H1 (cell line): ENCODE measurements around the gene MYBPHL. TPM values are rescaled to one million over a fixed set of nuclear protein-coding genes. Genes with fewer than 3 reads are reported as not detected.

Source experiments
- CBX8 ChIP-seq: fragments of 300-800, 300-1000 bp; sonication (generic); IDR thresholded peaks from 2 replicates; pipeline ENCODE4 v1.7.1; 2016; ENCODE audit warnings: low read depth, low read length, borderline replicate concordance
- E2F6 ChIP-seq: IDR thresholded peaks from 2 replicates; pipeline ENCODE4 v1.6.1; 2012; ENCODE audit warnings: inconsistent platforms
- EP300 ChIP-seq, 2 experiments: IDR thresholded peaks; 1 replicate in 1 of 2; 2 replicates in 1 of 2; pipeline ENCODE4 v1.6.1; 2011 to 2012; ENCODE audit warnings: low read depth in 2 of 2, low read length in 2 of 2, mild to moderate bottlenecking in 2 of 2, borderline replicate concordance in 1 of 2, inconsistent platforms in 1 of 2, moderate library complexity in 1 of 2
- GABPA ChIP-seq: IDR thresholded peaks from 2 replicates; pipeline ENCODE4 v1.6.1; 2011; ENCODE audit warnings: mild to moderate bottlenecking, low read length, moderate library complexity, borderline replicate concordance; ENCODE audit not compliant: insufficient read depth
- JUND ChIP-seq: IDR thresholded peaks from 2 replicates; pipeline ENCODE4 v1.6.1; 2011; ENCODE audit warnings: mild to moderate bottlenecking, improper control_type of control experiment, low read length
- PHF8 ChIP-seq: fragments of 200-600 bp; sonication (generic); conservative IDR thresholded peaks from 2 replicates; pipeline ENCODE4 v1.7.1; 2012; ENCODE audit warnings: low read depth, mild to moderate bottlenecking, inconsistent platforms, low read length, moderate library complexity
- POLR2A ChIP-seq, 2 experiments: IDR thresholded peaks; 1 replicate in 1 of 2; 2 replicates in 1 of 2; pipeline ENCODE4 v1.6.1; 2011; ENCODE audit warnings: low read depth in 2 of 2, low read length in 2 of 2, mild to moderate bottlenecking in 2 of 2; ENCODE audit errors: control extremely low read depth in 1 of 2
- POLR2AphosphoS5 ChIP-seq: IDR thresholded peaks from 2 replicates; pipeline ENCODE4 v1.6.1; 2011; ENCODE audit warnings: low read depth, low read length
- RBBP5 ChIP-seq: IDR thresholded peaks from 2 replicates; pipeline ENCODE4 v1.7.1; 2012; ENCODE audit warnings: low read depth, mild to moderate bottlenecking, inconsistent platforms, low read length, moderate library complexity, borderline replicate concordance
- SAP30 ChIP-seq: fragments of 300-600 bp; sonication (generic); IDR thresholded peaks from 2 replicates; pipeline ENCODE4 v1.7.1; 2012; ENCODE audit warnings: low read length, moderate library complexity, mild to moderate bottlenecking, inconsistent platforms; ENCODE audit not compliant: insufficient read depth, insufficient replicate concordance
- SIN3A ChIP-seq, 2 experiments: IDR thresholded peaks in 1 of 2; conservative IDR thresholded peaks in 1 of 2; 2 replicates each; pipeline ENCODE4 v1.6.1; 2011 to 2012; ENCODE audit warnings: low read length in 2 of 2, improper control_type of control experiment in 1 of 2, low read depth in 1 of 2, mild to moderate bottlenecking in 1 of 2
- SP1 ChIP-seq: IDR thresholded peaks from 2 replicates; pipeline ENCODE4 v1.6.1; 2011; ENCODE audit warnings: low read depth, low read length
- TAF1 ChIP-seq: IDR thresholded peaks from 2 replicates; pipeline ENCODE4 v1.6.1; 2011; ENCODE audit warnings: mild to moderate bottlenecking, low read depth, low read length
- polyA plus RNA-seq, 7 experiments: library from polyadenylated mRNA; depleted of rRNA in 3 of 7; stranded (reverse) in 5 of 7; unstranded in 2 of 7; fragments of >200 nt in 5 of 7; fragments of 200-250 nt in 2 of 7; gene quantifications; 1 replicate in 5 of 7; 2 replicates in 1 of 7; 4 replicates in 1 of 7; pipeline versions ENCODE4 v1.2.1 to v1.2.3, GENCODE V29; 2011 to 2013; ENCODE audit warnings: missing spikeins in 2 of 7, mixed read lengths in 2 of 7
- total RNA-seq: library from RNA; stranded (reverse); fragmentation: NEBNext Ultra II Directional; extraction: Animal tissue kit (Norgen Biotek cat#: 25700); gene quantifications from 2 replicates; pipeline ENCODE4 v1.2.1, GENCODE V29; 2021

The MYBPHL gene
- total and polyA plus RNA-seq, 2 of the 8 experiments (the other 6 are each of a cell fraction or from before 2014, with no cell fraction given), result 0.24 to 0.30 TPM

GRCh38 chr1:109282952-109283747 lies 23.7 kb downstream of the MYBPHL start, which contains the start of gene PSRC1 (continued):
- TF ChIP-seq PHF8 (peak; percentile 86), SP1 (peak; percentile 34; the same call in 1 of the 2 replicates), JUND (no peak), POLR2AphosphoS5 (peak; percentile 95), EP300 (IDR thresholded peaks at IDR 0.05; ENCODE audit: borderline replicate concordance in 1 of 2, low read depth in 2 of 2, low read length in 2 of 2) (no peak), E2F6 (peak; percentile 25; the same call in 1 of the 2 replicates), TAF1 (peak; percentile 83), POLR2A (IDR thresholded peaks at IDR 0.05; ENCODE audit: control extremely low read depth in 1 of 2, low read depth in 2 of 2, low read length in 2 of 2) (peak; percentile 81 to 88; a peak in 2 of 3 replicates), CBX8 (no peak), SIN3A (conservative IDR thresholded peaks at IDR 0.05 in 1 of 2, IDR thresholded peaks at IDR 0.05 in 1 of 2; ENCODE audit: low read depth in 1 of 2, low read length in 2 of 2) (peak; percentile 18 to 84; a peak in 2 of 4 replicates), GABPA (peak; percentile 76; the same call in 1 of the 2 replicates), RBBP5 (peak; percentile 60; the same call in 1 of the 2 replicates), SAP30 (peak; percentile 90)
